ENCODE data around the gene FOXP1. TPM values are rescaled to one million over a fixed set of nuclear protein-coding genes. Genes with fewer than 3 reads are reported as not detected.

Gene FOXP1
- total and polyA plus RNA-seq, 12 donors, result 4.8 to 56.0 (median 43.8) TPM

GRCh38 chr3:71564361-71564760 lies 19.2 kb downstream of the FOXP1 start:
- Histone ChIP-seq H3K27ac (no peak overlapping the region), H3K4me1 (peaks cover 0 to 22% (median 0%) of the 10 kb centered on the region in 9 donors), H3K27me3 (no peaks in the 10 kb centered on the region), H3K36me3 (peaks cover 0 to 18% (median 0%) of the 10 kb centered on the region in 9 donors), H3K9me3 (no peaks in the 10 kb centered on the region), H3K4me3 (no peak overlapping the region)
- 84 to 90% methylated on average over 6 of the region's 6 CpGs for WGBS, 2 donors
- intact Hi-C loops (cut with DNase I), result no loop called here
- DNase-seq (no peak), ATAC-seq (no peak)
- TF ChIP-seq CTCF (IDR thresholded peaks at IDR 0.05), result no peak

GRCh38 chr3:71563827-71564226 lies 19.7 kb downstream of the FOXP1 start:
- H3K27ac ChIP-seq, result no peak overlapping the region
- intact Hi-C loops (cut with DNase I), result no loop called here
- WGBS, 2 donors, result 55 to 65% methylated on average over 3 of the region's 3 CpGs

GRCh38 chr3:71562938-71563337 lies 20.6 kb downstream of the FOXP1 start:
- no peak for ATAC-seq
- Histone ChIP-seq H3K9me3 (no peaks in the 10 kb centered on the region), H3K4me3 (no peak overlapping the region), H3K4me1 (peaks cover 0 to 12% (median 0%) of the 10 kb centered on the region in 9 donors), H3K27me3 (no peaks in the 10 kb centered on the region), H3K27ac (no peak overlapping the region), H3K36me3 (peaks cover 0 to 18% (median 0%) of the 10 kb centered on the region in 9 donors)
- TF ChIP-seq CTCF (IDR thresholded peaks at IDR 0.05), result no peak
- intact Hi-C loops (cut with DNase I), result no loop called here
- DNase-seq, result no peak

More at GRCh38 chr3:71563827-71564226, 19.7 kb downstream of the FOXP1 start:
- H3K27me3 ChIP-seq, result no peaks in the 10 kb centered on the region
- H3K36me3 ChIP-seq, result peaks cover 0 to 18% (median 0%) of the 10 kb centered on the region in 9 donors
- ATAC-seq (no peak), DNase-seq (no peak)
- H3K4me1 ChIP-seq, result peaks cover 0 to 20% (median 0%) of the 10 kb centered on the region in 9 donors
- no peak overlapping the region for H3K4me3 ChIP-seq
- no peaks in the 10 kb centered on the region for H3K9me3 ChIP-seq
- no peak for TF ChIP-seq CTCF (IDR thresholded peaks at IDR 0.05)

GRCh38 chr3:71560665-71561064 lies 22.9 kb downstream of the FOXP1 start:
- H3K36me3 ChIP-seq, result peaks cover 0 to 10% (median 0%) of the 10 kb centered on the region in 9 donors
- ATAC-seq (no peak), DNase-seq (no peak)
- TF ChIP-seq CTCF (IDR thresholded peaks at IDR 0.05), result no peak
- 95 to 99% methylated on average over 2 of the region's 2 CpGs for WGBS, 2 donors
- no peaks in the 10 kb centered on the region for H3K9me3 ChIP-seq
- H3K27ac ChIP-seq, result no peak overlapping the region
- no peak overlapping the region for H3K4me3 ChIP-seq
- H3K4me1 ChIP-seq, result peaks cover 0 to 12% (median 0%) of the 10 kb centered on the region in 9 donors
- intact Hi-C loops (cut with DNase I), result no loop called here
- no peaks in the 10 kb centered on the region for H3K27me3 ChIP-seq

All from heart right ventricle (tissue), 16 donors.